ENCODE results near the gene CLDN34. TPM values are rescaled to one million over a fixed set of nuclear protein-coding genes. Genes with fewer than 3 reads are reported as not detected.

The CLDN34 gene
- total and polyA plus RNA-seq, 2 of the 13 experiments (the other 11 are each of a cell fraction or from before 2014, with no cell fraction given), result not detected

DNA sequence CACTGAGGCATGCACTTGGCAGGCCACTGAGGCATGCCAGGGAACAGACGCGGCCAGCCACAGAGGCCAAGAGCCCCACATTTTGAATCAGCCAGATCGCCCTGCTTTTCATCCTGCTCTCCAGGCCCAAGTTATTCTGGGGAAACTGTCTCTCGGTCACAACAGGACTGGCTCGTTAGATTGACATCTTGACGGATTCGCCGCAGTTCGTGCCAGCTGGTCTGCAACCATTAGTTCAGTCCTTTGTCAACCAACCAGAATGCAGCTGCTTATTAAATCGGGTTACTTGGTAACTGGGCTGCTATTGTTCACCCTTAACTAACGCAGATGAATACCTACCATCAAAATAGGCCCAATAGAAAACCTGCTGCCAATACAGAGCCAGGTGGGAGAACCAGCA, 16.7 kb downstream of the CLDN34 start (continued):
- TF ChIP-seq, protein P1, sequence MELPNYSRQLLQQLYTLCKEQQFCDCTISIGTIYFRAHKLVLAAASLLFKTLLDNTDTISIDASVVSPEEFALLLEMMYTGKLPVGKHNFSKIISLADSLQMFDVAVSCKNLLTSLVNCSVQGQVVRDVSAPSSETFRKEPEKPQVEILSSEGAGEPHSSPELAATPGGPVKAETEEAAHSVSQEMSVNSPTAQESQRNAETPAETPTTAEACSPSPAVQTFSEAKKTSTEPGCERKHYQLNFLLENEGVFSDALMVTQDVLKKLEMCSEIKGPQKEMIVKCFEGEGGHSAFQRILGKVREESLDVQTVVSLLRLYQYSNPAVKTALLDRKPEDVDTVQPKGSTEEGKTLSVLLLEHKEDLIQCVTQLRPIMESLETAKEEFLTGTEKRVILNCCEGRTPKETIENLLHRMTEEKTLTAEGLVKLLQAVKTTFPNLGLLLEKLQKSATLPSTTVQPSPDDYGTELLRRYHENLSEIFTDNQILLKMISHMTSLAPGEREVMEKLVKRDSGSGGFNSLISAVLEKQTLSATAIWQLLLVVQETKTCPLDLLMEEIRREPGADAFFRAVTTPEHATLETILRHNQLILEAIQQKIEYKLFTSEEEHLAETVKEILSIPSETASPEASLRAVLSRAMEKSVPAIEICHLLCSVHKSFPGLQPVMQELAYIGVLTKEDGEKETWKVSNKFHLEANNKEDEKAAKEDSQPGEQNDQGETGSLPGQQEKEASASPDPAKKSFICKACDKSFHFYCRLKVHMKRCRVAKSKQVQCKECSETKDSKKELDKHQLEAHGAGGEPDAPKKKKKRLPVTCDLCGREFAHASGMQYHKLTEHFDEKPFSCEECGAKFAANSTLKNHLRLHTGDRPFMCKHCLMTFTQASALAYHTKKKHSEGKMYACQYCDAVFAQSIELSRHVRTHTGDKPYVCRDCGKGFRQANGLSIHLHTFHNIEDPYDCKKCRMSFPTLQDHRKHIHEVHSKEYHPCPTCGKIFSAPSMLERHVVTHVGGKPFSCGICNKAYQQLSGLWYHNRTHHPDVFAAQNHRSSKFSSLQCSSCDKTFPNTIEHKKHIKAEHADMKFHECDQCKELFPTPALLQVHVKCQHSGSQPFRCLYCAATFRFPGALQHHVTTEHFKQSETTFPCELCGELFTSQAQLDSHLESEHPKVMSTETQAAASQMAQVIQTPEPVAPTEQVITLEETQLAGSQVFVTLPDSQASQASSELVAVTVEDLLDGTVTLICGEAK (IDR thresholded peaks at IDR 0.05), result no peak
- TF ChIP-seq, protein P1 (CRISPR knock-in tag; IDR thresholded peaks at IDR 0.05), result no peak
- TF ChIP-seq, protein P2, sequence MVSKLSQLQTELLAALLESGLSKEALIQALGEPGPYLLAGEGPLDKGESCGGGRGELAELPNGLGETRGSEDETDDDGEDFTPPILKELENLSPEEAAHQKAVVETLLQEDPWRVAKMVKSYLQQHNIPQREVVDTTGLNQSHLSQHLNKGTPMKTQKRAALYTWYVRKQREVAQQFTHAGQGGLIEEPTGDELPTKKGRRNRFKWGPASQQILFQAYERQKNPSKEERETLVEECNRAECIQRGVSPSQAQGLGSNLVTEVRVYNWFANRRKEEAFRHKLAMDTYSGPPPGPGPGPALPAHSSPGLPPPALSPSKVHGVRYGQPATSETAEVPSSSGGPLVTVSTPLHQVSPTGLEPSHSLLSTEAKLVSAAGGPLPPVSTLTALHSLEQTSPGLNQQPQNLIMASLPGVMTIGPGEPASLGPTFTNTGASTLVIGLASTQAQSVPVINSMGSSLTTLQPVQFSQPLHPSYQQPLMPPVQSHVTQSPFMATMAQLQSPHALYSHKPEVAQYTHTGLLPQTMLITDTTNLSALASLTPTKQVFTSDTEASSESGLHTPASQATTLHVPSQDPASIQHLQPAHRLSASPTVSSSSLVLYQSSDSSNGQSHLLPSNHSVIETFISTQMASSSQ (IDR thresholded peaks at IDR 0.05; ENCODE audit: low read depth), result no peak
- TF ChIP-seq, protein P2 (CRISPR knock-in tag; IDR thresholded peaks at IDR 0.05; ENCODE audit: borderline replicate concordance), result no peak
- TF ChIP-seq, protein P3, sequence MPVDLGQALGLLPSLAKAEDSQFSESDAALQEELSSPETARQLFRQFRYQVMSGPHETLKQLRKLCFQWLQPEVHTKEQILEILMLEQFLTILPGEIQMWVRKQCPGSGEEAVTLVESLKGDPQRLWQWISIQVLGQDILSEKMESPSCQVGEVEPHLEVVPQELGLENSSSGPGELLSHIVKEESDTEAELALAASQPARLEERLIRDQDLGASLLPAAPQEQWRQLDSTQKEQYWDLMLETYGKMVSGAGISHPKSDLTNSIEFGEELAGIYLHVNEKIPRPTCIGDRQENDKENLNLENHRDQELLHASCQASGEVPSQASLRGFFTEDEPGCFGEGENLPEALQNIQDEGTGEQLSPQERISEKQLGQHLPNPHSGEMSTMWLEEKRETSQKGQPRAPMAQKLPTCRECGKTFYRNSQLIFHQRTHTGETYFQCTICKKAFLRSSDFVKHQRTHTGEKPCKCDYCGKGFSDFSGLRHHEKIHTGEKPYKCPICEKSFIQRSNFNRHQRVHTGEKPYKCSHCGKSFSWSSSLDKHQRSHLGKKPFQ (CRISPR knock-in tag; IDR thresholded peaks at IDR 0.05; ENCODE audit: insufficient replicate concordance), result no peak
- TF ChIP-seq DNMT1 (CRISPR knock-in tag; IDR thresholded peaks at IDR 0.05) (no peak), TBX2 (CRISPR knock-in tag; IDR thresholded peaks at IDR 0.05; ENCODE audit: borderline replicate concordance) (no peak), SOX13 (IDR thresholded peaks at IDR 0.05) (no peak), SOX13 (CRISPR knock-in tag; conservative IDR thresholded peaks at IDR 0.05 in 1 of 2, IDR thresholded peaks at IDR 0.05 in 1 of 2) (no peak), JDP2 (CRISPR knock-in tag; IDR thresholded peaks at IDR 0.05; ENCODE audit: borderline replicate concordance) (no peak), SP2 (CRISPR knock-in tag; IDR thresholded peaks at IDR 0.05) (no peak)
- TF ChIP-seq, protein P4, sequence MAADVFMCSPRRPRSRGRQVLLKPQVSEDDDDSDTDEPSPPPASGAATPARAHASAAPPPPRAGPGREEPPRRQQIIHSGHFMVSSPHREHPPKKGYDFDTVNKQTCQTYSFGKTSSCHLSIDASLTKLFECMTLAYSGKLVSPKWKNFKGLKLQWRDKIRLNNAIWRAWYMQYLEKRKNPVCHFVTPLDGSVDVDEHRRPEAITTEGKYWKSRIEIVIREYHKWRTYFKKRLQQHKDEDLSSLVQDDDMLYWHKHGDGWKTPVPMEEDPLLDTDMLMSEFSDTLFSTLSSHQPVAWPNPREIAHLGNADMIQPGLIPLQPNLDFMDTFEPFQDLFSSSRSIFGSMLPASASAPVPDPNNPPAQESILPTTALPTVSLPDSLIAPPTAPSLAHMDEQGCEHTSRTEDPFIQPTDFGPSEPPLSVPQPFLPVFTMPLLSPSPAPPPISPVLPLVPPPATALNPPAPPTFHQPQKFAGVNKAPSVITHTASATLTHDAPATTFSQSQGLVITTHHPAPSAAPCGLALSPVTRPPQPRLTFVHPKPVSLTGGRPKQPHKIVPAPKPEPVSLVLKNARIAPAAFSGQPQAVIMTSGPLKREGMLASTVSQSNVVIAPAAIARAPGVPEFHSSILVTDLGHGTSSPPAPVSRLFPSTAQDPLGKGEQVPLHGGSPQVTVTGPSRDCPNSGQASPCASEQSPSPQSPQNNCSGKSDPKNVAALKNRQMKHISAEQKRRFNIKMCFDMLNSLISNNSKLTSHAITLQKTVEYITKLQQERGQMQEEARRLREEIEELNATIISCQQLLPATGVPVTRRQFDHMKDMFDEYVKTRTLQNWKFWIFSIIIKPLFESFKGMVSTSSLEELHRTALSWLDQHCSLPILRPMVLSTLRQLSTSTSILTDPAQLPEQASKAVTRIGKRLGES (CRISPR knock-in tag; IDR thresholded peaks at IDR 0.05; ENCODE audit: borderline replicate concordance), result no peak
